ENCODE measurements around the gene CELA3A.
A peak's percentile ranks its signal among the peaks of the same experiment; 100 is the strongest.
"Not testable (repeated sequence)": the region's sequence is repeated elsewhere in the genome, so short reads cannot be mapped to it uniquely, and the experiment has no call there.

Gene CELA3A

DNA sequence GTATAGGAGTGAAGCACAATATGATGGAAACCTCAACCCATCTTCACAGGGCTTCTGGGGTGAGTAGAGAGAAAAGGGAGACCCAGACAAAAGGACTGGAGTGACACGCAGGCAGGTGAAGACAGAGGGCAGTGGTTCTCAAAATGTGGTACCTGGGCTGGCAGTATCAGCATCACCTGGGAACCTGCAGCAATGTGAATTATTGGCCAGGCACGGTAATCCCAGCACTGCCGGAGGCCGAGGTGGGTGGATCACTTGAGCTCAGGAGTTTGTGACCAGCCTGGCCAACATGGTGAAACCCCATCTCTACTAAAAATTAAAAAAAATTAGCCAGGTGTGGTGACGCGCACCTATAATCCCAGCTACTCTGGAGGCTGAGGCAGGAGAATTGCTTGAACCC lies 19.3 kb upstream of the CELA3A start:
- DNase-seq: not testable (repeated sequence)

DNA sequence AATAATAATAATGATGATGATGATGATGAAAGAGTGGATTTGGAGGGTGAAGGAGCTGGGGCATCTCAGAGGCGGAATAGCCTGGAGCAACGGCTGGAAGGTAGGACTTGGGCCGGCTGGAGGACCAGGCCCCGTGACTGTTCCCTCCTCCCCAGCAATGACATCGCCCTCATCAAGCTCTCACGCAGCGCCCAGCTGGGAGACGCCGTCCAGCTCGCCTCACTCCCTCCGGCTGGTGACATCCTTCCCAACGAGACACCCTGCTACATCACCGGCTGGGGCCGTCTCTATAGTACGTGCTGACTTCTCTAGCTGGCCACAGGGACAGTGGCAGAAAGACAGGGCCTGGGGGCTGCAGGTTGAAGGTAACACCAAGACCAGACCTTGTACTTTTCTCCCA lies 17.9 kb upstream of the CELA3A start:
- DNase-seq: not testable (repeated sequence)

DNA sequence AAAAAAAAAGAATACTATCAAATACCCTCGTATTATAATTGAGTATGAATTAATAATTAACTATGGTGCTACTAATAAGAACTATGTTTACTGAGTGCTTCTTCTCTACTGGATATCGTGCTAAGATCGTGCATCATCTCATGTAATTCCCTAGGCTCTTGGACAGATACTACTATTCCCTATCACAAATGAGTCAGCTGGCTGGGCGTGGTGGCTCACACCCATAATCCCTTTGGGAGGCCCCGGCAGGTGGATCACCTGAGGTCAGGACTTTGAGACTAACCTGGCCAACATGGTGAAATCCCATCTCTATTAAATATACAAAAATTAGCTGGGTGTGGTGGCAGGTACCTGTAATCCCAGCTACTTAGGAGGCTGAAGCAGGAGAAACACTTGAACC lies 15.6 kb upstream of the CELA3A start:
- DNase-seq: not testable (repeated sequence)

DNA sequence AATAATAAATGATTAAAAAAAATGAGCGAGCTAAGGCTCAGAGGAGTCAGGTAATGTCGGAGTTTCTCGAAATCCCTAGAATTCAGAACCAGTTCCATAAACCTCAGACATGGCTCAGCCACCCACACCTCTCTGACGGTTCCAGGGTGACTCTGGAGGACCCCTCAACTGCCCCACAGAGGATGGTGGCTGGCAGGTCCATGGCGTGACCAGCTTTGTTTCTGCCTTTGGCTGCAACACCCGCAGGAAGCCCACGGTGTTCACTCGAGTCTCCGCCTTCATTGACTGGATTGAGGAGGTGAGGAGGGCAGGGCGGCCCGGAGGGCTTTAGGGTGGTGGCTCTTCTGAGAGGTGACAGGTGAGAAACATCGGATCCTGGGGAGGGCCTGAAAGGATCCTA lies 15.1 kb upstream of the CELA3A start:
- not testable (repeated sequence) for DNase-seq

DNA sequence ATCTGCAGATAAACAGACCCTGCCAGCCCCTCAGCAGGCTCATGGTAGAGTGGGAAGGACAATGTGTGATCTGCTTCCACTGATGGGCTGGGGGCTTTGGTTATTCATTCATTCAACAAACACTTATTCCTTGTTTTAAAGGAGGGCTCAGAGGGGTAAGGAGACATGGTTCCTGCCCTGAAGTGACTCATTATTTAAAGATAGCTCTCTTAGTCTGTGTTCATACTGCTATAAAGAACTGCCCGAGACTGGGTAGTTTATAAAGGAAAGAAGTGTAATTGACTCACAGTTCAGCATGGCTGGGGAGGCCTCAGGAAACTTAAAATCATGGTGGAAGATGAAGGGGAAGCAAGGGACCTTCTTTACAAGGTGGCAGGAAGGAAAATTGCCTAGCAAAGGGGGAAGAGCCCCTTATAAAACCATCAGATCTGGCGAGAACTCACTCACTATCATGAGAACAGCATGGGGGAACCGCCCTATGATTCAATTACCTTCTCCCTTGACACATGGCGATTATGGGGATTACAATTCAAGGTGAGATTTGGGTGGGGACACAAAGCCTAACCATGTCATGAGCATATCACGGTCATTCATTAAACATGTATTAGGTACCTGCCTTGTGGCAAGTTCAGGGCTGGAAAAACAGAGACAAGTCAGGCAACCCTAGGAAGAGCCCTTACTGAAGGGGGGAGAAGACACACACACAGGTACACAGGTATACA lies 11.6 kb upstream of the CELA3A start:
- DNase-seq: not testable (repeated sequence)

DNA sequence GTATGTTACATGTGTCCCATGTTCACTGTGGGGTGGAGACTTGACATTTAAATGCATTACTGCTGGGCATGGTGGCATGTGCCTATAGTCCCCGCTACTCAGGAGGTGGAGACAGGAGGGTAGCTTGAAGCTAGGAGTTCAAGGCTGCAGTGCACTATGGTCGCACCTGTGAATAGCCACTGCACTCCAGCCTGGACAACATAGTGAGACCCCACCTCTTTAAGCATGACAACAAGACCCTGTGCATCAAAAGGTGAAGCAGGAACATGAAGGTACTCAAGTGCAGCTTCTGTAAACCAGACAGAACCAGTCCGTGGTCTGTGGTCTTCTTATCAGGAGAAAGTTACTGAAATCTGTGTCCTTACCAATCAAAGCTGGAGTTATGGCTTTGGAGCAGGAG lies 9.3 kb upstream of the CELA3A start:
- DNase-seq: not testable (repeated sequence)

DNA sequence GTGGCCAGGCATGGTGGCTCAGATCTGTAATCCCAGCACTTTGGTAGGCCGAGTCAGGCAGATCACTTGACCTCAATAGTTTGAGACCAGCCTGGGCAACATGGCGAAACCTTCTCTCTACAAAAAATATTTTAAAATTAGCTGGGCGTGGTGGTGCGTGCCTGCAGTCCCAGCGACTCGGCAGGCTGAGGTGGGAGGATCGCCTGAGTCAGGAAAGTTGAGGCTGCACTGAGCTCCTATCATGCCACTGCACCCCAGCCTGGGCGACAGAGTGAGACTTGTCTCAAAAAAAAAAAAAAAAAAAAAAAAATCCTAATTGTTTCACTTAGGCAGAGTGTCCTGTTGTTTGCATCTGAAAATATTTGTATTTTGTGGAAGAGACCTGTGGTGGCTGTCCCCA lies 6.7 kb upstream of the CELA3A start:
- DNase-seq: not testable (repeated sequence)

DNA sequence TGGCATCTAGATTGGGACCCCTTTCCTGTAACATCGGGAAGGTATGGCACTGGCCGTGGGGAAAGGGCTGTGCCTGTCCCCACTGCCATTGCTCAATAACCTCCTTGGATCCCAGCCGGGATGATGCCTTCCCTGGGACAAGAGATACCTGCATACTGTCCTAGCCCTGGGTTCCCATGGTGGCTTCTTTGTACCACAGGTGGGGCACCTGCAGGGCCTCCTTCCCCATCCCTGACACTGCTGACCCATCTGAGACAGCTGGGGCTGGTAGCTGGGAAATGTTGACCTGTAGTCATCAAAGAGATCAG lies 4.8 kb upstream of the CELA3A start:
- not testable (repeated sequence) for DNase-seq

DNA sequence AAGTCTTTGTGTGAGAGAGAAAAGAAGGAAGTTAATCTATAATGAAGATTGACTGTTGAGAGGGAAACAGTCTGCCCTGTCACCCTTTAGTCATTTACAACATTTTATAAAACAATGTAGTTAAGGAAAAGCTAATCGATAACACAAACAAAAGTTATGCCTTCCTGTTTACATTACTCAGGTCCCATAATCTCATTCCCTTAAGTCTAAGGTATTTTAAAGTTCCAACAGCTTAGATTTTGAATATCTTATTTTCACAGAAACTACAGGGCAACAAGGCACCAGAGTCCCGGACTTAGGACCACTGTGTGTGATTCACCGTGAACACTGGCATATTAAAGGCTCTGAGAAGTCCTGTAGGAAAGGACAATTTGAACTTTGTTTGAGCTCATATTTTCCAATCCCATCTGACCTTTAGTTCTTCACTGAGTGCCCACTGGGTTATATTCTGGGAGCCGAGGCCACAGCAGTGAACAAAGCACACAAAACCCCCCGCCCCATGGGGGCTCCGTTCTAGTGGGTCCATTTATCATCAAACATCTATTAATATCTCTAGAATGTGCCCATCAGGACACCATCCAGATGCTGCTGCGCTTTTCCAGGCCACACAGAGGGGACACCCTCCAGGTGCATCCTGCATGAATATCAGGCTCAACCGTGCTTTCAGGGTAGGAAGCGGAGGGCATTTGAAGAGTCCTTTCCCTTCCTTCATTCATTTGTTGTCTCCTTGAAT lies 3.4 kb upstream of the CELA3A start:
- not testable (repeated sequence) for DNase-seq

DNA sequence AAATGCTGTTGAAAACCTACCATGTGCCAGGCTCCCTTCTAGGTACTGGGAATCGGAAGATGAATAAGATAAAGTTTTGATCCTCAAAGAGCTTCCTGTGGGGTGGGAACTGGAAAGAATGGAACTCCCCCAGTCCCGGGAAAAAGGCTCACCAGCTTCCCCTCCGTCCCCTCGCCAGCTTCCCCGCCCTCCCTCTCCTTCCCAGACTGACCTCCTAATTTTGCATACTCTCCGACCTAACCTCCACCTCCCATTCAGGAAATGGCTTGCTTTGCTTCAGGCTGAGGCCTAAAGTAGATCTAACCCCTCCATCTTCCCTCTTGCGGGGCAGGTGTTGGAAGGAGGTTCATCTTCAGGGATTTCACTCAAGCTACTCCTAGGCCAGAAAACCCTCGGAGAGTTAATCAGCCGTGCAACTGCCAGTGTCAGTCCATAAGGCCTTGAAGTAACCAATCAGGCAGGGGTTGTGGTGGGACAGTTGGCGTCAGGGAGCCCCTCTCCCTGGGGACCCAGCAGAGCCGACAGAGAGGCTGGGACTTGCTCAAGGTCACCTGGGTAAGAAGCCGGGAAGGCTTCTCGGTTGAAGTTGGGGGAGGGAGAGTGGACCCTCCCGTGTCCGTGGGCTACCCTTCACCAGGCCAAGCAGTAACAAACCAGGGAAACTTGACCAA lies 2.7 kb upstream of the CELA3A start:
- not testable (repeated sequence) for DNase-seq

DNA sequence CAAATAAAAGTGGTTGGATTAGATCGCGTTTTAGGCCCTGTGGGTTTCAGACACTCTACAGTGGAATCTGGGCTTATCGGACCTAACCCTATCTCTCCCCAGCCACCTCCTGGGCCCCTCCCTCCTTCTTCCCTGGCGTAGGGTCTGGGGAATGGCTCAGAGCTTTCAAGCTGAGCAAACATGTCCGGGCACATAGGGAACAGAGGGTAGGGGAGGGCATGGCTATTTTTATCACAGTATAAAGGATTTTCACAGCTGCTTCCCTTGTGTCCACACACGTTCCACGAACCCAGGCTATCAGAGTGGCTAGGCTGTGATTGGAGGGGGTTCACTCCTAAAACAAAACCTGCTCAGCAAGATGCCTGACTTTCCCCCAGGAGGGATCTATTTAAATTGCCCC lies 1.8 kb upstream of the CELA3A start:
- not testable (repeated sequence) for DNase-seq

DNA sequence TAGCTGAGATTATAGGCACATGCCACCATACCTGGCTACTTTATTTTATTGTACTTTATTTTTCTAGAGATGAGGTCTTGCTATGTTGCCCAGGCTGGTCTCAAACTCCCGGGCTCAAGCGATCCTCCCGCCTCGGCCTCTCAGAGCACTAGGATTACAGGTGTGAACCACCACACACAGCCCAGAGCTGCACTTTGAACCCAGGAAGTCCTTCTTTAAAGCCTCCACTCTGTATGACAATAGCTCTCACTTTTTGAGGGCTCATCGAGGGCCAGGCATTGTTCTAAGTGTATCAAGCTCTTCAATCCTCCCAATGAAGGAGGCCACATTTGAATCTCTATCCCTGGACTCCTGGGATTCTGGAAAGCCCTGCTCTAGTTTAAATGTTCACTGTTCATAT lies 1.0 kb downstream of the CELA3A start:
- not testable (repeated sequence) for DNase-seq

DNA sequence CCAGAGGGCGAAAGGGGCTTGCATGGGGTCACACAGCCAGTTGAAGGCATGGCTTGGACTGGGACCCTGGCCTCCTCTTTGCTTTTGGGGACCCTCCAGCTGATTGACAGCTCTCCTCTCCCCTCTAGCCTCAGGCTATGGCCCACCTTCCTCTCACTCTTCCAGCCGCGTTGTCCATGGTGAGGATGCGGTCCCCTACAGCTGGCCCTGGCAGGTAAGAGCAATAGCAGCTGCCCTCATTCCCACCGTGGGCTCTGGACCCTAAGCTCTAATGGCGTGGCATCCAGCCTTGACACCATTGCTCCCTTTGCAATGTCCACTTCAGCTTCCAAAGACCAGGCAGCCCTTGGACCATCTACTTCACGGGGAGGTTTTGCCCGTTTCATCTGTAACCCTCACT lies 1.4 kb downstream of the CELA3A start:
- not testable (repeated sequence) for DNase-seq

DNA sequence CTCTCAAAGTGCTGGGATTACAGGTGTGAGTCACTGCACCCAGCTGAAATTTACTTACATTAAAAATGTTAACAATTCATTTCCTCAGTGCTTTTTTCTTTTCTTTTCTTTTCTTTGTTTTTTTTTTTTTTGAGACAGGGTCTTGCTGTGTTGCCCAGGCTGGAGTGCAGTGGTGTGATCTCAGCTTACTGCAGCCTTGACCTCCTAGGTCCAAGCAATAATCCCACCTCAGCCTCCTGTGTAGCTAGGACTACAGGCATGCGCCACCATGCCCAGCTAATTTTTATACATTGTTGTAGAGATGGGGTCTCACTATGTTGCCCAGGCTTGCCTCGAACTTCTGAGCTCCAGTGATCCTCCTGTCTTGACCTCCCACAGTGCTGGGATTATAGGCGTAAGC lies 2.5 kb downstream of the CELA3A start:
- DNase-seq: not testable (repeated sequence)

DNA sequence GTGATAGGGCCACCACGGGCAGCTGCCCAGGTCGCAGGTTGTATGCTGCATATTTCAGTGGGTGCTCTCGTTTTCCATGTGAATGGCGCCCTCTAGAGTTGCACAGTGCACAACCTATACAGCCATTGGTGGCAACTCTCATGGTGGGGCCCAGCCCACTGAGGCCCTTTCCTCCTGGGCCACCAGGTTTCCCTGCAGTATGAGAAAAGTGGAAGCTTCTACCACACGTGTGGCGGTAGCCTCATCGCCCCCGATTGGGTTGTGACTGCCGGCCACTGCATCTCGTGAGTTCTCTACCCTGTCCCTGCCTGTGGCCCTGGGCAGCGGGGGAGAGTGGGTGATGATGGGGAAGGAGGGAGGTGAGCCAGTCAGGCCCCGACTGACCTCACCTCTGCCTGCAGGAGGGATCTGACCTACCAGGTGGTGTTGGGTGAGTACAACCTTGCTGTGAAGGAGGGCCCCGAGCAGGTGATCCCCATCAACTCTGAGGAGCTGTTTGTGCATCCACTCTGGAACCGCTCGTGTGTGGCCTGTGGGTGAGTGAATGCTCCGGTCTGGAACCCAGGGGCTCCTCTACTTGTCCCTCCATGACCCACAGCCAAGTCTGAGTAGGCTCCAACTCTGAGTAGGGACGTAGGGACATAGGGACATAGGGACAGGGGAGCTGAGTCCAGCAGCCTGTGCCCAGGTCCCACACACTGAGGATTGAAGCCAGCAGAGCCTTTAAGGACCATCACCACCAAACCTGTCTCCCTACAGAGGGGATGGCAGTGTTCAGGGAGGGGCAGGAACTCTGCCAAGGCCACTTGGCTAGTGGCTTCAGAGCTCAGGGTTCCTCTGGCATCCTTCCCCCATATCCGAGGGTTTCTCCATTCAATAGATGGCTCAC lies 4.0 kb downstream of the CELA3A start:
- DNase-seq: peak; percentile 15

DNA sequence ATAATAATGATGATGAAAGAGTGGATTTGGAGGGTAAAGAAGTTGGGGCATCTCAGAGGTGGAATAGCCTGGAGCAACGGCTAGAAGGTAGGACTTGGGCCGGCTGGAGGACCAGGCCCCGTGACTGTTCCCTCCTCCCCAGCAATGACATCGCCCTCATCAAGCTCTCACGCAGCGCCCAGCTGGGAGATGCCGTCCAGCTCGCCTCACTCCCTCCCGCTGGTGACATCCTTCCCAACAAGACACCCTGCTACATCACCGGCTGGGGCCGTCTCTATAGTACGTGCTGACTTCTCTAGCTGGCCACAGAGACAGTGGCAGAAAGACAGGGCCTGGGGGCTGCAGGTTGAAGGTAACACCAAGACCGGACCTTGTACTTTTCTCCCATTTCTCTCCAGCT lies 5.3 kb downstream of the CELA3A start:
- DNase-seq: not testable (repeated sequence)

DNA sequence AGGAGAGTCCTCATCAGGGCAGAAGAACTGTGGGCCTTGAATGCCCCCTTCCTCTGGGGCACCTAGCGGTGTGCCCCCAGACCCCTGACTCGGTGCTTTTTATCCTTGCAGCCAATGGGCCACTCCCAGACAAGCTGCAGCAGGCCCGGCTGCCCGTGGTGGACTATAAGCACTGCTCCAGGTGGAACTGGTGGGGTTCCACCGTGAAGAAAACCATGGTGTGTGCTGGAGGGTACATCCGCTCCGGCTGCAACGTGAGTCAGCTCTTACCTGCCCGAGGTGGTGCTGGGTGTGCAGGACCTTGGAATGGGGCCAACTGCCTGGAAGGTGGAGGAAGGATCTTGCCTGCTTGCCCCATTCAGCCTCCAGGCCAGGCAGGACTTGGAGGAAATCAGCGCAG lies 5.8 kb downstream of the CELA3A start:
- DNase-seq: not testable (repeated sequence)

DNA sequence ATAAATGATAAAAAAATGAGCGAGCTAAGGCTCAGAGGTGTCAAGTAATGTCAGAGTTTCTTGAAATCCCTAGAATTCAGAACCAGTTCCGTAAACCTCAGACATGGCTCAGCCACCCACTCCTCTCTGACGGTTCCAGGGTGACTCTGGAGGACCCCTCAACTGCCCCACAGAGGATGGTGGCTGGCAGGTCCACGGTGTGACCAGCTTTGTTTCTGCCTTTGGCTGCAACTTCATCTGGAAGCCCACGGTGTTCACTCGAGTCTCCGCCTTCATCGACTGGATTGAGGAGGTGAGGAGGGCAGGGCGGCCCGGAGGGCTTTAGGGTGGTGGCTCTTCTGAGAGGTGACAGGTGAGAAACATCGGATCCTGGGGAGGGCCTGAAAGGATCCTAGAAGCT lies 8.1 kb downstream of the CELA3A start:
- not testable (repeated sequence) for DNase-seq

DNA sequence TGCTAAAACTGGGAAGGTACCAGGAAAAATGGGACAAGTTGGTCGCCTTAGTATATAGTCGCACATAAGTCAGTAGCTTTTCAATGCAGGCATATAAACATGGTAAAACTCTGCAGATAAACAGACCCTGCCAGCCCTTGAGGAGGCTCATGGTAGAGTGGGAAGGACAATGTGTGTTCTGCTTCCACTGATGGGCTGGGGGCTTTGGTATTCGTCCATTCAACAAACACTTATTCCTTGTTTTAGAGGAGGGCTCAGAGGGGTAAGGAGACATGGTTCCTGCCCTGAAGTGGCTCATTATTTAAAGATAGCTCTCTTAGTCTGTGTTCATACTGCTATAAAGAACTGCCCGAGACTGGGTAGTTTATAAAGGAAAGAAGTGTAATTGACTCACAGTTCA lies 11.3 kb downstream of the CELA3A start:
- DNase-seq: not testable (repeated sequence)

DNA sequence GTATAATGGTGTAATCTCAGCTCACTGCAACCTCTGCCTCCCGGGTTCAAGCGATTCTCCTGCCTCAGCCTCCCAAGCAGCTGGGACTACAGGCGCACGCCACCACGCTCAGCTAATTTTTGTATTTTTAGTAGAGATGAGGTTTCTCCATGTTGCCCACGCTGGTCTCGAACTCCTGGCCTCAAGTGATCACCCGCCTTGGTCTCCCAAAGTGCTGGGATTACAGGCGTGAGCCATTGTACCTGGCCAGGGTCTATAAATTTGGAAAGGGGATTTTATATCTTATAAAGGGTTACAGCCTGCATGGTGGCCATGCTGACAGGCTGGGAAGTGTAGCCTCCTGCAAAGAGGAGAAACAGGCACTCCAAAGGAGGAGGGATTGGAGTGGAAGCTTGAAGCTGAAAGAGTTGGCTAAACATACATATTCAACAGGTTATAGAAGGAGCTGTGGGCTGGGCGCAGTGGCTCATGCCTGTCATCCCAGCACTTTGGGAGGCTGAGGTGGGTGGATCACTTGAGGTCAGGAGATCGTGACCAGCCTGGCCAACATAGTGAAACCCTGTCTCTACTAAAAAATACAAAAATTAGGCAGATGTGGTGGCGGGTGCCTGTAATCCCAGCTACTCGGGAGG lies 13.2 kb downstream of the CELA3A start:
- DNase-seq: not testable (repeated sequence)

DNA sequence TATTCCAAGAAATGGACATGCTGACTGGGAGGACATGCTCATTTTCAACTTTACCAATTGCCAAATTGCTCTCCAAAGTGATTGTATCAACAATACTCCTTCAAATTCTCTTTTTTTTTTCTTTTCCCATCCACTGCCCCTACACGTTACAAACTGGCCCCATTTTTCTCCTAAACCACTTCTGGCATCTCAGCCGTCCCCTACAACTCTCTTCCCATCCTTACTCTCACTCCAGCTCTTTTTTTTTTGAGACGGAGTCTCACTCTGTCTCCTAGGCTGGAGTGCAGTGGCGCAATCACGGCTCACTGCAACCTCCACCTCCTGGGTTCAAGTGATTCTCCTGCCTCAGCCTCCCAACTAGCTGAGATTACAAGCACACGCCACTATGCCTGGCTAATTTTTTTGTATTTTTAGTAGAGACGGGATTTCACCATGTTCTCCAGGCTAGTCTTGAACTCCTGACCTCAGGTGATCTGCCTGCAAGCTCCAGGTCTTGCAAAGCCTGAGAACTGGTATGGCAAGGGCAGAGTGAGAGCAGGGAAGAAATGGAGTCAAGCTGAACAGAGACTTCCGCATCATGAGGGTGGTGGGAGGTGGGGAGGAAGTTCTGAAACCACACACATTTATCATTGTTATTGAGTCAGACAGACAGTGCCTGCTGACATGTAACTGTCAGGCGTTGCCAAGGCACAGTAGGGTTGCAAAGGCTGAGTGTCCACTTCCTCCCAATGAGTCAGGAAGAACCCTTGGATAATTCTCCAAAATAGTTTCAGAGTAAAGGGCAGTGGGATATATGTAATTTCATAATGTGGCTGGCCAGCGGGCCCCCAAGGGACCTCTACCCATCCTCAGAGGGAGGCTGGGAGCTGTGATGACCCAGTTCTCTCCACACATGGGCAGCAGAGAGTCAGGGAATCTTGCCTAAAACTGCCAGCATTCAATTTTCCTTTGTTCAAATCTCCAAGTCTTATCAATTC lies 17.4 kb downstream of the CELA3A start:
- DNase-seq: no peak

All from NCI-H510A treated with DMSO at 0.1 percent for 48 hours (cell line).